Vagina (tissue), 2 donors: ENCODE data around the gene BCAS3.

ENCODE experiments used
- CTCF ChIP-seq, 3 experiments: fragments of 450-650 bp in 2 of 3; fragments of 200-600 bp in 1 of 3; sonication (generic) in 1 of 3; IDR thresholded peaks; one replicate each; pipeline ENCODE4 v1.5.1; 2017 to 2019; ENCODE audit warnings: antibody characterized with exemption in 3 of 3, mild to moderate bottlenecking in 2 of 3, moderate library complexity in 2 of 3
- POLR2AphosphoS5 ChIP-seq, 2 donors: sonication (generic); formaldehyde crosslinking; IDR thresholded peaks; one replicate each; pipeline ENCODE4 v1.9.0; 2017; ENCODE audit warnings: antibody characterized with exemption in 2 of 2, mild to moderate bottlenecking in 2 of 2, low read depth in 1 of 2; ENCODE audit not compliant: insufficient read depth in 1 of 2

- TF ChIP-seq CTCF (IDR thresholded peaks at IDR 0.05) (no peak), POLR2AphosphoS5 (IDR thresholded peaks at IDR 0.05; ENCODE audit: insufficient read depth in 1 of 2, low read depth in 1 of 2) (no peak)
Measured at GRCh38 chr17:60790205-60790604, 112.6 kb downstream of the BCAS3 start.
